Activated T-helper 1 cell treated with anti-CD3 and anti-CD28 coated beads, Interleukin-2, amount 50 U/mL, for 16 hours (primary cell): ENCODE data around the gene IGF2BP2.

ENCODE experiments used
- DNase-seq, 2 donors: peaks; one replicate each; pipeline ENCODE4 v3.0.0-alpha.2; 2020; ENCODE audit warnings: low read depth in 1 of 2, low spot score in 1 of 2

IGF2BP2 gene

GRCh38 chr3:185767002-185767688 lies 57.7 kb downstream of the IGF2BP2 start:
- no peak for DNase-seq

GRCh38 chr3:185766329-185767001 lies 58.4 kb downstream of the IGF2BP2 start:
- no peak for DNase-seq

- no peak for DNase-seq
Observed at GRCh38 chr3:185764980-185765370, 59.9 kb downstream of the IGF2BP2 start.

- DNase-seq = no peak
Observed at GRCh38 chr3:185764163-185764979, 60.5 kb downstream of the IGF2BP2 start.

- no peak for DNase-seq
Observed at GRCh38 chr3:185763347-185764005, 61.4 kb downstream of the IGF2BP2 start.

GRCh38 chr3:185760550-185760949 lies 64.3 kb downstream of the IGF2BP2 start:
- no peak for DNase-seq

GRCh38 chr3:185760088-185760487 lies 64.8 kb downstream of the IGF2BP2 start:
- no peak for DNase-seq

GRCh38 chr3:185759512-185759911 lies 65.3 kb downstream of the IGF2BP2 start:
- no peak for DNase-seq

GRCh38 chr3:185758912-185759311 lies 65.9 kb downstream of the IGF2BP2 start:
- no peak for DNase-seq

GRCh38 chr3:185757176-185757575 lies 67.7 kb downstream of the IGF2BP2 start:
- no peak for DNase-seq

GRCh38 chr3:185756477-185756876 lies 68.4 kb downstream of the IGF2BP2 start:
- DNase-seq = no peak

- DNase-seq = no peak
Observed at GRCh38 chr3:185754920-185755319, 69.9 kb downstream of the IGF2BP2 start.

- DNase-seq = no peak
Observed at GRCh38 chr3:185753354-185753753, 71.5 kb downstream of the IGF2BP2 start.

- DNase-seq = no peak
Observed at GRCh38 chr3:185750702-185751101, 74.1 kb downstream of the IGF2BP2 start.

GRCh38 chr3:185750015-185750414 lies 74.8 kb downstream of the IGF2BP2 start:
- no peak for DNase-seq

- DNase-seq = no peak
Observed at GRCh38 chr3:185746470-185746869, 78.4 kb downstream of the IGF2BP2 start.

GRCh38 chr3:185744997-185745843 lies 79.6 kb downstream of the IGF2BP2 start:
- no peak for DNase-seq

- no peak for DNase-seq
Observed at GRCh38 chr3:185741586-185741985, 83.3 kb downstream of the IGF2BP2 start.

GRCh38 chr3:185740133-185740532 lies 84.7 kb downstream of the IGF2BP2 start:
- no peak for DNase-seq

GRCh38 chr3:185739264-185739701 lies 85.6 kb downstream of the IGF2BP2 start:
- DNase-seq = no peak
